Liver (tissue), 9 donors: ENCODE results near the gene DNTT. TPM values are rescaled to one million over a fixed set of nuclear protein-coding genes. Genes with fewer than 3 reads are reported as not detected.

Experiments used
- DNase-seq: peaks from one replicate; pipeline ENCODE4 v3.0.0-alpha.2; 2017; ENCODE audit warnings: low spot score
- H3K27ac ChIP-seq, 2 donors: one replicate each; pipeline ENCODE4 v1.7.0; 2013; ENCODE audit warnings: inconsistent platforms in 2 of 2, low read length in 2 of 2, control low read depth in 1 of 2, low read depth in 1 of 2, mild to moderate bottlenecking in 1 of 2
- H3K27me3 ChIP-seq, 4 donors: one replicate each; pipeline versions ENCODE4 v1.6.1 to v1.7.0; 2013; ENCODE audit warnings: low read length in 3 of 4, inconsistent platforms in 1 of 4, mild to moderate bottlenecking in 1 of 4, moderate library complexity in 1 of 4; ENCODE audit not compliant: control insufficient read depth in 4 of 4, insufficient read depth in 4 of 4
- H3K36me3 ChIP-seq, 4 donors: one replicate each; pipeline versions ENCODE4 v1.6.1 to v1.7.0; 2013; ENCODE audit warnings: low read length in 3 of 4, mild to moderate bottlenecking in 3 of 4, low read depth in 1 of 4, moderate library complexity in 1 of 4; ENCODE audit not compliant: control insufficient read depth in 4 of 4, insufficient read depth in 3 of 4
- H3K4me1 ChIP-seq, 4 donors: one replicate each; pipeline versions ENCODE4 v1.6.1 to v1.7.0; 2013; ENCODE audit warnings: low read length in 3 of 4, mild to moderate bottlenecking in 3 of 4, moderate library complexity in 1 of 4; ENCODE audit not compliant: control insufficient read depth in 4 of 4, insufficient read depth in 4 of 4
- H3K4me3 ChIP-seq, 3 donors: one replicate each; pipeline versions ENCODE4 v1.6.1 to v1.7.0; 2013; ENCODE audit warnings: low read length in 3 of 3, control low read depth in 1 of 3, low read depth in 1 of 3, mild to moderate bottlenecking in 1 of 3
- H3K9ac ChIP-seq, 2 donors: one replicate each; pipeline ENCODE4 v1.7.0; 2013; ENCODE audit warnings: low read length in 2 of 2, mild to moderate bottlenecking in 2 of 2, moderate library complexity in 2 of 2, control low read depth in 1 of 2, low read depth in 1 of 2
- H3K9me3 ChIP-seq, 4 donors: one replicate each; pipeline versions ENCODE4 v1.6.1 to v1.7.0; 2013; ENCODE audit warnings: low read length in 3 of 4; ENCODE audit not compliant: control insufficient read depth in 4 of 4
- CTCF ChIP-seq: fragments of 150-350 bp; IDR thresholded peaks from 2 replicates; pipeline ENCODE4 v1.5.1; 2017; ENCODE audit warnings: improper control_type of control experiment, low read depth, low read length; ENCODE audit not compliant: missing input control
- EGR1 ChIP-seq, 2 donors: IDR thresholded peaks; 2 replicates each; pipeline ENCODE4 v1.6.1; 2016 to 2018; ENCODE audit warnings: antibody characterized with exemption in 2 of 2, low read depth in 2 of 2
- FOXA1 ChIP-seq: IDR thresholded peaks from 2 replicates; pipeline ENCODE4 v1.6.1; 2016; ENCODE audit warnings: antibody characterized with exemption
- FOXA2 ChIP-seq: IDR thresholded peaks from 2 replicates; pipeline ENCODE4 v1.6.1; 2016; ENCODE audit warnings: antibody characterized with exemption
- GABPA ChIP-seq, 2 donors: IDR thresholded peaks in 1 of 2; conservative IDR thresholded peaks in 1 of 2; 2 replicates each; pipeline ENCODE4 v1.6.1; 2016; ENCODE audit warnings: antibody characterized with exemption in 2 of 2, mild to moderate bottlenecking in 1 of 2, moderate library complexity in 1 of 2
- HNF4A ChIP-seq, 2 donors: conservative IDR thresholded peaks; 2 replicates each; pipeline ENCODE4 v1.6.1; 2016; ENCODE audit warnings: antibody characterized with exemption in 2 of 2, mild to moderate bottlenecking in 2 of 2
- HNF4G ChIP-seq: IDR thresholded peaks from 2 replicates; pipeline ENCODE4 v1.6.1; 2016; ENCODE audit warnings: antibody characterized with exemption
- RAD21 ChIP-seq, 2 donors: IDR thresholded peaks; 2 replicates each; pipeline ENCODE4 v1.6.1; 2016; ENCODE audit warnings: antibody characterized with exemption in 2 of 2, mild to moderate bottlenecking in 2 of 2
- RXRA ChIP-seq, 2 donors: IDR thresholded peaks; 2 replicates each; pipeline ENCODE4 v1.6.1; 2017 to 2018; ENCODE audit warnings: antibody characterized with exemption in 2 of 2, mild to moderate bottlenecking in 1 of 2
- SP1 ChIP-seq: IDR thresholded peaks from 2 replicates; pipeline ENCODE4 v1.6.1; 2018; ENCODE audit warnings: antibody characterized with exemption, mild to moderate bottlenecking
- TAF1 ChIP-seq: conservative IDR thresholded peaks from 2 replicates; pipeline ENCODE4 v1.6.1; 2016; ENCODE audit warnings: antibody characterized with exemption, mild to moderate bottlenecking
- YY1 ChIP-seq: IDR thresholded peaks from 2 replicates; pipeline ENCODE4 v1.6.1; 2016; ENCODE audit warnings: antibody characterized with exemption, mild to moderate bottlenecking
- ZBTB33 ChIP-seq: IDR thresholded peaks from 2 replicates; pipeline ENCODE4 v1.6.1; 2016; ENCODE audit warnings: antibody characterized with exemption
- WGBS: extraction: QIAGEN DNeasy Blood & Tissue Kit; methylation state at CpG from one replicate; pipeline ENCODE4 v1.1.7; 2013; 5-methylcytosine and 5-hydroxymethylcytosine counted together
- polyA plus RNA-seq, 2 donors: library from polyadenylated mRNA; stranded (reverse) in 1 of 2; unstranded in 1 of 2; fragments of 200-250 nt in 1 of 2; fragments of >200 nt in 1 of 2; fragmentation: Nextera tagmentation in 1 of 2; extraction: Ambion mirVana in 1 of 2; gene quantifications; one replicate each; pipeline versions ENCODE4 v1.2.1 to v1.2.3, GENCODE V29; 2013 to 2015
- total RNA-seq, 2 donors: library from RNA; depleted of rRNA; stranded (reverse); fragments of >200 nt; gene quantifications; one replicate each; pipeline ENCODE4 v1.2.3, GENCODE V29; 2014
- donor health status: healthy.
- donor health status: healthy.
- donor health status: healthy.
- donor health status: healthy.
- donor health status: healthy.

The DNTT gene
- total and polyA plus RNA-seq, 4 donors: 0.70 TPM; not detected in 3

- no peak for DNase-seq
- Histone ChIP-seq H3K9ac (no peak overlapping the region), H3K36me3 (peaks cover 0 to under 1% (median 0%) of the 10 kb centered on the region in 4 donors), H3K27ac (no peak overlapping the region), H3K4me1 (peaks cover 2 to 51% (median 20%) of the 10 kb centered on the region in 4 donors), H3K27me3 (no peaks in the 10 kb centered on the region), H3K9me3 (no peaks in the 10 kb centered on the region), H3K4me3 (no peak overlapping the region)
- no peak for TF ChIP-seq FOXA1
- no peak for TF ChIP-seq RAD21 (IDR thresholded peaks at IDR 0.05)
- TF ChIP-seq HNF4A (conservative IDR thresholded peaks at IDR 0.05): no peak
- TF ChIP-seq HNF4G: no peak
- TF ChIP-seq ZBTB33: no peak
- no peak for TF ChIP-seq CTCF
- 70% methylated on average over 3 of the region's 3 CpGs for WGBS
Observed at GRCh38 chr10:96260014-96260413, 44.2 kb upstream of the DNTT start.

- 88% methylated on average over 2 of the region's 2 CpGs for WGBS
- H3K27ac ChIP-seq: no peak overlapping the region
Observed at GRCh38 chr10:96261132-96261531, 43.1 kb upstream of the DNTT start.

More at GRCh38 chr10:96261132-96261531, 43.1 kb upstream of the DNTT start:
- Histone ChIP-seq H3K36me3 (no peaks in the 10 kb centered on the region), H3K9ac (no peak overlapping the region), H3K27me3 (no peaks in the 10 kb centered on the region), H3K4me1 (peaks cover 4 to 56% (median 31%) of the 10 kb centered on the region in 4 donors), H3K4me3 (no peak overlapping the region), H3K9me3 (no peaks in the 10 kb centered on the region)
- no peak for DNase-seq
- no peak for TF ChIP-seq HNF4A (conservative IDR thresholded peaks at IDR 0.05)
- TF ChIP-seq EGR1 (IDR thresholded peaks at IDR 0.05; ENCODE audit: low read depth in 2 of 2): no peak
- no peak for TF ChIP-seq CTCF
- no peak for TF ChIP-seq HNF4G
- TF ChIP-seq RXRA (IDR thresholded peaks at IDR 0.05): no peak
- no peak for TF ChIP-seq FOXA2
- TF ChIP-seq SP1: no peak
- no peak for TF ChIP-seq YY1
- TF ChIP-seq FOXA1: no peak
- TF ChIP-seq GABPA (IDR thresholded peaks at IDR 0.05 in 1 of 2, conservative IDR thresholded peaks at IDR 0.05 in 1 of 2): no peak
- no peak for TF ChIP-seq TAF1
